Breast epithelium (tissue), 4 donors: ENCODE data around the gene PCDHGA4. TPM values are rescaled to one million over a fixed set of nuclear protein-coding genes. Genes with fewer than 3 reads are reported as not detected.
"Not testable (repeated sequence)": the region's sequence is repeated elsewhere in the genome, so short reads cannot be mapped to it uniquely, and the experiment has no call there.

Experiments used
- DNase-seq, 2 donors: peaks; one replicate each; pipeline ENCODE4 v3.0.0-alpha.2; 2019; ENCODE audit warnings: low spot score in 2 of 2
- H3K27ac ChIP-seq, 2 donors: fragments of 200-600 bp; sonication (generic) in 1 of 2; one replicate each; pipeline ENCODE4 v1.5.1; 2016 to 2019; ENCODE audit warnings: mild to moderate bottlenecking in 1 of 2
- H3K27me3 ChIP-seq, 2 donors: fragments of 200-600 bp; sonication (generic) in 1 of 2; one replicate each; pipeline versions ENCODE4 v1.5.1 to v1.6.0; 2017 to 2019; ENCODE audit warnings: control low read depth in 1 of 2, mild to moderate bottlenecking in 1 of 2
- H3K36me3 ChIP-seq: fragments of 200-600 bp; one replicate; pipeline ENCODE4 v1.5.1; 2019
- H3K4me1 ChIP-seq, 2 donors: fragments of 200-600 bp; sonication (generic); one replicate each; pipeline ENCODE4 v1.5.1; 2016 to 2019; ENCODE audit warnings: control low read depth in 1 of 2
- H3K4me3 ChIP-seq, 3 donors: fragments of 200-600 bp; sonication (generic); 1 replicate in 2 of 3; 2 replicates in 1 of 3; pipeline ENCODE4 v1.5.1; 2016 to 2019; ENCODE audit warnings: mild to moderate bottlenecking in 3 of 3, moderate library complexity in 2 of 3
- H3K9me3 ChIP-seq, 2 donors: fragments of 200-600 bp; sonication (generic) in 1 of 2; one replicate each; pipeline ENCODE4 v1.5.1; 2016 to 2019; ENCODE audit warnings: control low read depth in 1 of 2
- POLR2A ChIP-seq: fragments of 450-650 bp; IDR thresholded peaks from one replicate; pipeline ENCODE4 v1.6.1; 2016; ENCODE audit warnings: antibody characterized with exemption, mild to moderate bottlenecking, moderate library complexity
- POLR2AphosphoS5 ChIP-seq, 3 donors: sonication (generic); formaldehyde crosslinking; IDR thresholded peaks; one replicate each; pipeline ENCODE4 v1.6.1; 2017; ENCODE audit warnings: antibody characterized with exemption in 3 of 3
- intact Hi-C: fragments of 100-400 bp; cut with DNase I; formaldehyde crosslinking; loops from one replicate; pipeline ENCODE4 v1.15.1; 2023; ENCODE audit warnings: low total_unique reads
- total RNA-seq, 3 donors: library from RNA; depleted of rRNA; stranded (reverse); fragments of >200 nt; gene quantifications; one replicate each; pipeline ENCODE4 v1.1.0, GENCODE V29; 2016
- TF ChIP-seq, protein P1 (sequence below), 3 donors: fragments of 450-650 bp; IDR thresholded peaks; one replicate each; pipeline ENCODE4 v1.5.1; 2016 to 2017; ENCODE audit warnings: antibody characterized with exemption in 3 of 3, mild to moderate bottlenecking in 3 of 3, moderate library complexity in 3 of 3

Gene PCDHGA4
- total RNA-seq, 3 donors from 2014 or later: 5.3 to 12.1 (median 6.4) TPM

GRCh38 chr5:141382469-141383294, 27.9 kb downstream of the PCDHGA4 start, which contains the start of gene PCDHGA7:
Gene PCDHGA7, plus strand, starts transcription at chr5:141382742. Its CDS starts 158 bp downstream, at chr5:141382900.
- Histone ChIP-seq H3K27me3 (no peaks in the 10 kb centered on the region), H3K36me3 (no peaks in the 10 kb centered on the region), H3K9me3 (peaks cover 67 to 96% of the 10 kb centered on the region in 2 donors), H3K4me3 (peak within 1 kb of the TSS in 2 of 3 donors; percentile 27 to 48), H3K27ac (no peak within 1 kb of the TSS), H3K4me1 (no peaks in the 10 kb centered on the region)
- TF ChIP-seq POLR2A (no peak), POLR2AphosphoS5 (IDR thresholded peaks at IDR 0.05) (no peak)
- TF ChIP-seq, protein P1, sequence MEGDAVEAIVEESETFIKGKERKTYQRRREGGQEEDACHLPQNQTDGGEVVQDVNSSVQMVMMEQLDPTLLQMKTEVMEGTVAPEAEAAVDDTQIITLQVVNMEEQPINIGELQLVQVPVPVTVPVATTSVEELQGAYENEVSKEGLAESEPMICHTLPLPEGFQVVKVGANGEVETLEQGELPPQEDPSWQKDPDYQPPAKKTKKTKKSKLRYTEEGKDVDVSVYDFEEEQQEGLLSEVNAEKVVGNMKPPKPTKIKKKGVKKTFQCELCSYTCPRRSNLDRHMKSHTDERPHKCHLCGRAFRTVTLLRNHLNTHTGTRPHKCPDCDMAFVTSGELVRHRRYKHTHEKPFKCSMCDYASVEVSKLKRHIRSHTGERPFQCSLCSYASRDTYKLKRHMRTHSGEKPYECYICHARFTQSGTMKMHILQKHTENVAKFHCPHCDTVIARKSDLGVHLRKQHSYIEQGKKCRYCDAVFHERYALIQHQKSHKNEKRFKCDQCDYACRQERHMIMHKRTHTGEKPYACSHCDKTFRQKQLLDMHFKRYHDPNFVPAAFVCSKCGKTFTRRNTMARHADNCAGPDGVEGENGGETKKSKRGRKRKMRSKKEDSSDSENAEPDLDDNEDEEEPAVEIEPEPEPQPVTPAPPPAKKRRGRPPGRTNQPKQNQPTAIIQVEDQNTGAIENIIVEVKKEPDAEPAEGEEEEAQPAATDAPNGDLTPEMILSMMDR (IDR thresholded peaks at IDR 0.05): no peak
- intact Hi-C loops: no loop called here
- no peak for DNase-seq

GRCh38 chr5:141383345-141383744, 28.5 kb downstream of the PCDHGA4 start:
- no peaks in the 10 kb centered on the region for H3K36me3 ChIP-seq
- H3K9me3 ChIP-seq: peaks cover 67 to 93% of the 10 kb centered on the region in 2 donors
- TF ChIP-seq POLR2AphosphoS5 (IDR thresholded peaks at IDR 0.05) (no peak), POLR2A (no peak)
- TF ChIP-seq, protein P1 (IDR thresholded peaks at IDR 0.05): no peak
- no peak for DNase-seq
- H3K4me1 ChIP-seq: no peaks in the 10 kb centered on the region
- H3K27ac ChIP-seq: no peak overlapping the region
- intact Hi-C loops: no loop called here
- H3K4me3 ChIP-seq: peak overlapping the region in 1 of 3 donors; percentile 48
- H3K27me3 ChIP-seq: no peaks in the 10 kb centered on the region

- H3K27me3 ChIP-seq: no peaks in the 10 kb centered on the region
- TF ChIP-seq POLR2A: no peak
- no peak for TF ChIP-seq POLR2AphosphoS5 (IDR thresholded peaks at IDR 0.05)
- TF ChIP-seq, protein P1 (IDR thresholded peaks at IDR 0.05): no peak
- no peak for DNase-seq
- peaks cover 79 to 93% of the 10 kb centered on the region in 2 donors for H3K9me3 ChIP-seq
- no peak overlapping the region for H3K4me3 ChIP-seq
- intact Hi-C loops: no loop called here
- H3K36me3 ChIP-seq: no peaks in the 10 kb centered on the region
- H3K27ac ChIP-seq: no peak overlapping the region
- H3K4me1 ChIP-seq: no peaks in the 10 kb centered on the region
Measured at GRCh38 chr5:141384471-141385267, 29.8 kb downstream of the PCDHGA4 start.

GRCh38 chr5:141387557-141388311, 32.9 kb downstream of the PCDHGA4 start, which contains the start of gene PCDHGB4:
Gene PCDHGB4, plus strand, starts transcription at chr5:141387698. Its CDS starts 187 bp downstream, at chr5:141387885.
- H3K36me3 ChIP-seq, H3K27me3 ChIP-seq, H3K4me1 ChIP-seq, intact Hi-C loops, H3K27ac ChIP-seq, DNase-seq: not testable (repeated sequence)
- peaks cover 80 to 95% of the 10 kb centered on the region in 2 donors for H3K9me3 ChIP-seq
- peak within 1 kb of the TSS in 1 of 3 donors; percentile 37 for H3K4me3 ChIP-seq

- Histone ChIP-seq H3K4me1 (no peaks in the 10 kb centered on the region), H3K36me3 (no peaks in the 10 kb centered on the region), H3K27me3 (no peaks in the 10 kb centered on the region), H3K4me3 (peak overlapping the region in 1 of 3 donors; percentile 20), H3K27ac (no peak overlapping the region), H3K9me3 (peaks cover 80 to 95% of the 10 kb centered on the region in 2 donors)
- intact Hi-C loops: no loop called here
- TF ChIP-seq POLR2A (no peak), POLR2AphosphoS5 (IDR thresholded peaks at IDR 0.05) (no peak)
- TF ChIP-seq, protein P1 (IDR thresholded peaks at IDR 0.05): no peak
- DNase-seq: no peak
Measured at GRCh38 chr5:141388661-141389060, 33.8 kb downstream of the PCDHGA4 start.
